AG04449 (cell line): ENCODE measurements around the gene PRICKLE1.

Source experiments
- CTCF ChIA-PET: fragments of 350-600 bp; formaldehyde crosslinking; extraction: SDS; loops from one replicate; lab custom pipeline; 2021; ENCODE audit warnings: antibody characterized with exemption; lab: Yijun Ruan, JAX
- POLR2A ChIA-PET: fragments of 400-600, 350-600 bp; formaldehyde crosslinking; extraction: SDS; loops from one replicate; lab custom pipeline; 2020; ENCODE audit warnings: antibody characterized with exemption, inconsistent platforms; lab: Yijun Ruan, JAX
- DNase-seq: peaks from one replicate; pipeline ENCODE4 v3.0.0-alpha.2; 2010; ENCODE audit warnings: low read depth, low spot score
- H3K4me3 ChIP-seq: 2 replicates; pipeline ENCODE4 v1.5.1; 2011; ENCODE audit warnings: low read depth, mild to moderate bottlenecking, control low read depth, low read length
- TF ChIP-seq, protein P1 (sequence below): IDR thresholded peaks from one replicate; pipeline ENCODE4 v1.5.1; 2011; ENCODE audit warnings: mild to moderate bottlenecking, moderate library complexity, low read length, control low read depth, inconsistent platforms; ENCODE audit not compliant: insufficient read depth; ENCODE audit errors: missing control alignments

PRICKLE1 gene

DNA sequence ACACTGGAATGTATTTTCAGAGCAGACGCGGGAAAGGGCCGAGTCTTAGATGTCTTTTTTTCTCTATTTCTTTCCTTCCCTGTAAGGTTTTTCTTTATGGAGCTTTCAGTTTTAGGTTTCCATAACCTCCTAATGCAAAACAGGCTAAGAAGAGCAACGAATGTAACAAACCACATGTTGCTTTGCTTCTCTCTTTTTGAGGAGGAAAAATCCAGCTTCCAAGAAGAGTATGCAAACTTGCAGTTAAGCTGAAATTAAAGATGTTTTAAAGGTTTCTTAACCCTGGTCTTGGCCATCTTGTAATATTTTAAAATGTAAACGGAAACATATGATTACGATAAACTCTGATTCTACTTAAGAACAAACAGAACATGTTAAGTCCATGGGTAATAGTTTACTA lies 86.9 kb downstream of the PRICKLE1 start:
- POLR2A ChIA-PET: no interaction called here
- no peak for DNase-seq
- no peak overlapping the region for H3K4me3 ChIP-seq
- CTCF ChIA-PET: interaction anchor here (1.7 kb wide), 1 partner anchor 20 kb away, joined by 9 read pairs; no protein-coding TSS in a partner anchor
- TF ChIP-seq, protein P1, sequence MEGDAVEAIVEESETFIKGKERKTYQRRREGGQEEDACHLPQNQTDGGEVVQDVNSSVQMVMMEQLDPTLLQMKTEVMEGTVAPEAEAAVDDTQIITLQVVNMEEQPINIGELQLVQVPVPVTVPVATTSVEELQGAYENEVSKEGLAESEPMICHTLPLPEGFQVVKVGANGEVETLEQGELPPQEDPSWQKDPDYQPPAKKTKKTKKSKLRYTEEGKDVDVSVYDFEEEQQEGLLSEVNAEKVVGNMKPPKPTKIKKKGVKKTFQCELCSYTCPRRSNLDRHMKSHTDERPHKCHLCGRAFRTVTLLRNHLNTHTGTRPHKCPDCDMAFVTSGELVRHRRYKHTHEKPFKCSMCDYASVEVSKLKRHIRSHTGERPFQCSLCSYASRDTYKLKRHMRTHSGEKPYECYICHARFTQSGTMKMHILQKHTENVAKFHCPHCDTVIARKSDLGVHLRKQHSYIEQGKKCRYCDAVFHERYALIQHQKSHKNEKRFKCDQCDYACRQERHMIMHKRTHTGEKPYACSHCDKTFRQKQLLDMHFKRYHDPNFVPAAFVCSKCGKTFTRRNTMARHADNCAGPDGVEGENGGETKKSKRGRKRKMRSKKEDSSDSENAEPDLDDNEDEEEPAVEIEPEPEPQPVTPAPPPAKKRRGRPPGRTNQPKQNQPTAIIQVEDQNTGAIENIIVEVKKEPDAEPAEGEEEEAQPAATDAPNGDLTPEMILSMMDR: no peak

DNA sequence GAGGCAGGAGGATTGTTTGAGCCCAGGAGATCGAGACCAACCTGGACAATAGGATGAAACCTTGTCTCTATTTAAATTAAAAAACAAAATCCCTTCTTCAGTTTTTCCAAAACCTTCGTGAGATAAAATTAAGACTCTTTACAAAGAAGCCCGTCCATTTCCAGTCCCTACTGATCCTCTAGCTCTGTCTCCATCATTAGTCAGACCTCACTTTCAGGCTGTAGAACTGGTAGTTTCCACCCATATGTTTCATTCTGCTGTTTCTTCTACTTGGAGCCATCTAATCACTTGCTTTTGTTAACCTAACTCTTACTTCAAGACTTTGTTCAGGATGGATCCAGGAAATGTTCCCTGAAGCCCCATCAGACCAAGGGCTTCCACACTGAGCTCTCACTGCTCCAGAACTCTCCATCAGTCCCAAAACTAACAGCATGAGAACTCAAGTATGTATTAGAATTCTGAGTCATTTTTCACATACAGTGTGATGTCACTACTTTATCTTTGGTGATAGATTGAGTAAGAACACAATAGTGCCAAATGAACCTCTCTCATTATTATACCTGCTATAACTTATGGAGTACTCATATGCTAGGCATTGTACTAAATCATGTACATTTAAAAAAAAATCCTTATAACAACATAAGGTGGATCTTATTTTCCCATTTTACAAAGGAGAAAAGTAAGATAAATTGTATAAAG lies 90.8 kb downstream of the PRICKLE1 start:
- CTCF ChIA-PET: interaction anchor here (1.1 kb wide), 1 partner anchor 838 kb away, joined by 3 read pairs; no protein-coding TSS in a partner anchor

DNA sequence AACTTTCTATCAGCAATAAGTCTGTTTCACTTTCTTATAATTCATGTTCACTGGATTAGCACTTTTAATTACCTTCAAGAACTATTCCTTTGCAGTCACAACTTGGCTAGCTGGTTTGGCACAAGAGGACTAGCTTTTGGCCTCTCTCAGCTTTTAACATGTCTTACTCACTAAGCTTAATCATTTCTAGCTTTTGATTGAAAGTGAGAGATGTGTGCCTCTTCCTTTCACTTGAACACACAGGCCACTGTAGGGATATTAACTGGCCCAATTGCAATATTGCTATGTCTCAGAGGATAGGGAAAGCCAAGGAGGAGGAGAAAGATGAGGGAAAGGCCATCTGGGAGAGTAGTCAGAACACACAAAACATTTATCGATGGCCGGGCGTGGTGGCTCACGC lies 92.7 kb downstream of the PRICKLE1 start:
- ChIA-PET CTCF (interaction anchor here (1.9 kb wide), 1 partner anchor 13 kb away, joined by 14 read pairs; no protein-coding TSS in a partner anchor), POLR2A (no interaction called here)
- no peak overlapping the region for H3K4me3 ChIP-seq
- TF ChIP-seq, protein P1: no peak
- no peak for DNase-seq

More for the DNA sequence above, 90.8 kb downstream of the PRICKLE1 start:
- no peak for DNase-seq
- POLR2A ChIA-PET: no interaction called here
- no peak overlapping the region for H3K4me3 ChIP-seq
- TF ChIP-seq, protein P1: no peak

DNA sequence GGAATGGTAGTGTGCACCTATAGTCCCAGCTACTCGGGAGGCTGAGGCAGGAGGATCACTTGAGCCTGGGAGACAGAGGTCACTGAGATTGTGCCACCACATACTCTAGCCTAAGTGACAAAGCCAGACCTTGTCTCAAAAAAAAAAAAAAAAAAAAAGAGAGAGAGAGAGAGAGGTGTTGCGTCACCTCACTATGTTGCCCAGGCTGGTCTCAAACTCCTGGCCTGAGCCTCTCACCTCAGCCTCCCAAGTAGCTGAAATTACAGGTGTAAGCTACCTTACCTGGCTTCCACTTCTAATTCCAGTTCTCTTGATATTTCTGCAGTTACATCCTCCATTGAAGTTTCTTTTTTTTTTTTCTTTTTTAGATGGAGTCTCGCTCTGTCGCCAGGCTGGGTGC lies 94.3 kb downstream of the PRICKLE1 start:
- no peak for DNase-seq
- POLR2A ChIA-PET: no interaction called here
- no peak overlapping the region for H3K4me3 ChIP-seq
- CTCF ChIA-PET: interaction anchor here (1.9 kb wide), 1 partner anchor 11 kb away, joined by 14 read pairs; no protein-coding TSS in a partner anchor
- TF ChIP-seq, protein P1: no peak

DNA sequence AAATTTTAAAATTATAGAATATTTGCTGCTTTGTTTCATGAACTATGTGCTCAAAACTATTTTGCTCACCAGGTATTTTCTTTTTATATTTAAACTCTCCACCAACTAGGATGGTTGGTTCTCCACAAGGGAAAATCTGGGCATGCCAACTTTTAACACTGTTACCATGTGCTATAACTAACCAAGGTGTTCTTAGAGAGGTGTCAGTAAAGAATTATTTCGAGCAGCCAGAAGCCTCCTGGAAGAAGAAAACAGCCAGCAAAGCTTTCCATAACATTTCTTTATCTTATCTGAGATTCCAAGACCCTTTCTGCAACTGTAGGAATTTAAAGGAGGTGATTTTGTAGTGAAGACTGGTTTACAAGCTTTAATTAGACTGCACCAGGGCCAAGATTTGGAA lies 97.3 kb downstream of the PRICKLE1 start:
- H3K4me3 ChIP-seq: no peak overlapping the region
- TF ChIP-seq, protein P1: no peak
- ChIA-PET POLR2A (no interaction called here), CTCF (interaction anchor here (1.0 to 3.2 kb wide), 3 partner anchors 9 to 77 kb away, joined by 3 to 18 read pairs (median 3); no protein-coding TSS in a partner anchor)
- no peak for DNase-seq

DNA sequence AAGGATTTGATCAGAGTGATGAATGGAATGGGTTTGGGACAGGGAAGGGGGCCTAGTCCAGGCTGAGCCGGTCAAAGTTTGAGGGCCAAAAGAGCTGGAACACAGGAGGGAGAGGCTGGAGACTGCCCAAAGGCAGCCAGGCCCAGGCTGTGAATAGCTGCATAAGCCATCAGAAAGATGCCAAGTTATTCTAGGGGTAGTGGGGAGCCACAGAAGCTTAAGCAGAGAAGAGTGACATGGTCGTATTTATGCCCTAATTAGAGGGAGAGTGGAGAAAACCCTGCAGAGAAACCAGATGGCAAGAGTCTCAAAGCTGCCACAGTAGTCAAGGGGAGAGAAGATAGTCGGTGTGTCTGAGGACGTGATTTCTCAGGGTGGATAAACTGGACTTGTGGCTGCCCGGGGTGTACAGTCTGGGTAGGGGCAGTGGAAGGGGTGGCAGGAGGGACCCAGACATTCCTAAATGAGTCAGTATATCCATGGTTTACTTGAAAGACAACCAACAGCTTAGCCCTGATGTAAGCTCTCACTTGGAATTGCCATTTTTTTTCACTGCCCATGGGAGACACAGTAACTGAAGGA lies 99.2 kb downstream of the PRICKLE1 start:
- CTCF ChIA-PET: interaction anchor here (1.1 to 3.2 kb wide), 4 partner anchors 9 to 79 kb away, joined by 3 to 18 read pairs (median 4); no protein-coding TSS in a partner anchor
- no peak for DNase-seq

More for the DNA sequence above, 99.2 kb downstream of the PRICKLE1 start:
- POLR2A ChIA-PET: no interaction called here
- TF ChIP-seq, protein P1: no peak
- H3K4me3 ChIP-seq: no peak overlapping the region
